ENCODE data around the gene ACSL3. TPM values are rescaled to one million over a fixed set of nuclear protein-coding genes. Genes with fewer than 3 reads are reported as not detected.
"Not testable (repeated sequence)": the region's sequence is repeated elsewhere in the genome, so short reads cannot be mapped to it uniquely, and the experiment has no call there.

Gene ACSL3
- total RNA-seq, 2 experiments from 2014 or later: 37.6 to 43.0 TPM

DNA sequence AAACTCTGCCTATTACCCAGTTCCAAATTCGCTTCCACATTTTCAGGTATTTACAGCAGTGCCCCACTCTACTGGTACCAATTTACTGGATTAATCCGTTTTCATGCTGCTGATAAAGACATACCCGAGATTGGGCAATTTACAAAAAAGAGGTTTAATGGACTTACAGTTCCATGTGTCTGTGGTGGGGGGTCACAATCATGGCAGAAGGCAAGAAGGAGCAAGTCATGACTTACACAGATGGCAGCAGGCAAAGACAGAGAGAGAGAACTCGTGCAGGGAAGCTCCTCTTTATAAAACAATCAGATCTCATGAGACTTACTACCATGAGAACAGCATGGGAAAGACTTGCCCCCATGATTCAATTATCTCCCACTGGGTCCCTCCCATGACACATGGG is 129.4 kb downstream of the ACSL3 start:
- H3K4me1 Mint-ChIP-seq; H3K27ac Mint-ChIP-seq; CTCF ChIA-PET; H3K4me3 Mint-ChIP-seq; H3K9me3 Mint-ChIP-seq; DNase-seq; H3K27me3 Mint-ChIP-seq; H3K36me3 Mint-ChIP-seq (ENCODE audit: low read depth); POLR2A ChIA-PET: not testable (repeated sequence)

GRCh38 chr2:222992137-222992536 is 131.3 kb downstream of the ACSL3 start:
- Mint-ChIP-seq H3K27ac (no peak overlapping the region), H3K9me3 (peaks cover 1% of the 10 kb centered on the region), H3K27me3 (no peaks in the 10 kb centered on the region), H3K4me1 (no peaks in the 10 kb centered on the region), H3K36me3 (ENCODE audit: low read depth) (no peaks in the 10 kb centered on the region), H3K4me3 (no peak overlapping the region)
- POLR2A ChIA-PET: no interaction called here
- CTCF ChIA-PET: no interaction called here
- no peak for DNase-seq

Other genes with a start within 250 kb of the ACSL3 start
- 10 to 100 TPM; 21.6 to 26.0 TPM for gene FARSB, start 204.9 kb upstream of the ACSL3 start, total RNA-seq
- not detected for gene MOGAT1, start 189.4 kb upstream of the ACSL3 start, total RNA-seq
- not detected for gene KCNE4, start 191.2 kb downstream of the ACSL3 start, total RNA-seq

Measured in activated CD4-positive, alpha-beta T cell treated with anti-CD3 and anti-CD28 coated beads, Interleukin-2, amount 10 ng/mL, durations not matched to agents 7 days and 5 days (primary cell).